DND-41 (cell line): ENCODE results near the gene SCN8A.
A peak's percentile ranks its signal among the peaks of the same experiment; 100 is the strongest.

Source experiments
- ATAC-seq: fragments of 200-7000 bp; cut with Tn5 transposase; 3 replicates; pipeline ENCODE4 v1.9.1; 2021; ENCODE audit warnings: low read depth; ENCODE audit not compliant: insufficient read depth
- DNase-seq: peaks from one replicate; pipeline ENCODE4 v3.0.0-alpha.2; 2020
- H2AFZ ChIP-seq: 2 replicates; pipeline ENCODE4 v1.6.0; 2012; ENCODE audit warnings: low read depth, low read length
- H3K27ac ChIP-seq: 2 replicates; pipeline ENCODE4 v1.5.1; 2012; ENCODE audit warnings: low read length, inconsistent platforms
- H3K27me3 ChIP-seq: fragments of 200-600 bp; sonication (generic); 2 replicates; pipeline ENCODE4 v1.6.0; 2012; ENCODE audit warnings: low read length, mild to moderate bottlenecking, inconsistent platforms; ENCODE audit not compliant: insufficient read depth, poor library complexity
- H3K36me3 ChIP-seq: 2 replicates; pipeline ENCODE4 v1.5.1; 2012; ENCODE audit warnings: low read length, inconsistent platforms; ENCODE audit not compliant: insufficient read depth
- H3K4me1 ChIP-seq: 2 replicates; pipeline ENCODE4 v1.5.1; 2012; ENCODE audit warnings: mild to moderate bottlenecking, low read length; ENCODE audit not compliant: insufficient read depth
- H3K4me2 ChIP-seq: 2 replicates; pipeline ENCODE4 v1.6.0; 2012; ENCODE audit warnings: mild to moderate bottlenecking, moderate library complexity, low read length, inconsistent platforms; ENCODE audit not compliant: insufficient read depth
- H3K4me3 ChIP-seq, 2 experiments: fragments of 200-600 bp in 1 of 2; shearing (Covaris generic) in 1 of 2; 2 replicates each; pipeline ENCODE4 v1.5.1; 2012 to 2016; ENCODE audit warnings: inconsistent platforms in 2 of 2, low read length in 2 of 2, mild to moderate bottlenecking in 2 of 2, low read depth in 1 of 2, moderate library complexity in 1 of 2
- H3K79me2 ChIP-seq: 2 replicates; pipeline ENCODE4 v1.6.0; 2012; ENCODE audit warnings: low read length, inconsistent platforms; ENCODE audit not compliant: insufficient read depth
- H3K9ac ChIP-seq: 2 replicates; pipeline ENCODE4 v1.6.0; 2012; ENCODE audit warnings: low read depth, mild to moderate bottlenecking, inconsistent platforms, low read length, moderate library complexity
- H3K9me3 ChIP-seq: 2 replicates; pipeline ENCODE4 v1.5.1; 2012; ENCODE audit warnings: low read length, moderate library complexity, mild to moderate bottlenecking, inconsistent platforms; ENCODE audit not compliant: insufficient read depth, severe bottlenecking
- H4K20me1 ChIP-seq: 2 replicates; pipeline ENCODE4 v1.6.0; 2012; ENCODE audit warnings: low read length; ENCODE audit not compliant: insufficient read depth
- CTCF ChIP-seq: IDR thresholded peaks from 2 replicates; pipeline ENCODE4 v1.5.1; 2012; ENCODE audit warnings: borderline replicate concordance, low read length, moderate library complexity, mild to moderate bottlenecking; ENCODE audit not compliant: poor library complexity, severe bottlenecking; ENCODE audit errors: extremely low read depth
- EZH2 ChIP-seq: IDR thresholded peaks from 3 replicates; pipeline ENCODE4 v1.6.1; 2012; ENCODE audit warnings: borderline replicate concordance, low read depth, mild to moderate bottlenecking, moderate library complexity, low read length, inconsistent platforms; ENCODE audit not compliant: severe bottlenecking

The SCN8A gene

GRCh38 chr12:51592034-51592705, 1.1 kb downstream of the SCN8A start:
- Histone ChIP-seq H3K79me2 (peaks cover 43% of the 10 kb centered on the region), H3K9me3 (no peaks in the 10 kb centered on the region), H3K36me3 (no peaks in the 10 kb centered on the region), H3K9ac (no peak overlapping the region), H2AFZ (no peak overlapping the region), H3K4me2 (peak overlapping the region; percentile 86), H3K4me1 (peaks cover 34% of the 10 kb centered on the region), H4K20me1 (peaks cover 20% of the 10 kb centered on the region; the same call in 1 of the 2 replicates), H3K27ac (no peak overlapping the region), H3K4me3 (peak overlapping the region in 1 of 2 experiments; percentile 89; a peak in 2 of 4 replicates), H3K27me3 (no peaks in the 10 kb centered on the region)
- DNase-seq (no peak), ATAC-seq (no peak)
- TF ChIP-seq CTCF (no peak), EZH2 (no peak)

GRCh38 chr12:51593021-51593420, 2.0 kb downstream of the SCN8A start:
- TF ChIP-seq EZH2 (no peak), CTCF (no peak)
- H4K20me1 ChIP-seq, result peaks cover 20% of the 10 kb centered on the region; the same call in 1 of the 2 replicates
- no peaks in the 10 kb centered on the region for H3K27me3 ChIP-seq
- no peaks in the 10 kb centered on the region for H3K36me3 ChIP-seq
- H3K4me3 ChIP-seq, result no peak overlapping the region
- H3K4me2 ChIP-seq, result peak overlapping the region; percentile 29; the same call in 1 of the 2 replicates
- DNase-seq (no peak), ATAC-seq (no peak)
- H3K79me2 ChIP-seq, result peaks cover 43% of the 10 kb centered on the region
- H3K27ac ChIP-seq, result no peak overlapping the region
- H3K9me3 ChIP-seq, result no peaks in the 10 kb centered on the region
- no peak overlapping the region for H2AFZ ChIP-seq
- H3K4me1 ChIP-seq, result peaks cover 34% of the 10 kb centered on the region
- H3K9ac ChIP-seq, result no peak overlapping the region

- Histone ChIP-seq H3K79me2 (peaks cover 43% of the 10 kb centered on the region), H2AFZ (no peak overlapping the region)
Measured at GRCh38 chr12:51593539-51593938, 2.5 kb downstream of the SCN8A start.

More at GRCh38 chr12:51593539-51593938, 2.5 kb downstream of the SCN8A start:
- H3K4me2 ChIP-seq, result no peak overlapping the region
- no peak overlapping the region for H3K27ac ChIP-seq
- H3K4me3 ChIP-seq, result no peak overlapping the region
- peaks cover 20% of the 10 kb centered on the region; the same call in 1 of the 2 replicates for H4K20me1 ChIP-seq
- TF ChIP-seq EZH2 (no peak), CTCF (no peak)
- no peaks in the 10 kb centered on the region for H3K36me3 ChIP-seq
- H3K9me3 ChIP-seq, result no peaks in the 10 kb centered on the region
- H3K9ac ChIP-seq, result no peak overlapping the region
- ATAC-seq, result no peak
- peak; percentile 63 for DNase-seq
- H3K27me3 ChIP-seq, result no peaks in the 10 kb centered on the region
- peaks cover 34% of the 10 kb centered on the region for H3K4me1 ChIP-seq
